KMS-11 (cell line): ENCODE results near the gene FOXO1.

ENCODE experiments used
- H2AFZ ChIP-seq: fragments of 200-600 bp; sonication (generic); 2 replicates; pipeline ENCODE4 v1.6.1; 2016; ENCODE audit warnings: antibody characterized with exemption, mixed run types, low read depth
- H3K27ac ChIP-seq: fragments of 200-600 bp; sonication (generic); 2 replicates; pipeline ENCODE4 v1.6.1; 2016; ENCODE audit warnings: mild to moderate bottlenecking, mixed run types
- H3K27me3 ChIP-seq: fragments of 200-600 bp; sonication (generic); 2 replicates; pipeline ENCODE4 v1.6.1; 2017; ENCODE audit warnings: mild to moderate bottlenecking, low read depth, mixed run types, moderate library complexity; ENCODE audit not compliant: insufficient read depth
- H3K36me3 ChIP-seq: fragments of 200-600 bp; sonication (generic); 2 replicates; pipeline ENCODE4 v1.6.1; 2017; ENCODE audit warnings: mild to moderate bottlenecking, mixed run types; ENCODE audit not compliant: insufficient read depth
- H3K4me1 ChIP-seq: fragments of 200-600 bp; sonication (generic); 2 replicates; pipeline ENCODE4 v1.6.1; 2016; ENCODE audit warnings: mild to moderate bottlenecking, low read depth, mixed run types; ENCODE audit not compliant: poor library complexity, severe bottlenecking
- H3K4me2 ChIP-seq: fragments of 200-600 bp; sonication (generic); 2 replicates; pipeline ENCODE4 v1.7.0; 2016; ENCODE audit warnings: mild to moderate bottlenecking, mixed run types
- H3K4me3 ChIP-seq: fragments of 200-600 bp; sonication (generic); IDR thresholded peaks from 2 replicates; pipeline ENCODE4 v1.6.1; 2017; ENCODE audit warnings: low read depth, low read length, mixed read lengths; ENCODE audit not compliant: insufficient read depth
- H3K79me2 ChIP-seq: fragments of 200-600 bp; sonication (generic); 2 replicates; pipeline ENCODE4 v1.6.1; 2016; ENCODE audit warnings: low read depth, mixed run types; ENCODE audit not compliant: insufficient read depth
- H3K9ac ChIP-seq: fragments of 200-600 bp; sonication (generic); 2 replicates; pipeline ENCODE4 v1.6.1; 2016; ENCODE audit warnings: mild to moderate bottlenecking, mixed run types
- H4K20me1 ChIP-seq: fragments of 200-600 bp; sonication (generic); 2 replicates; pipeline ENCODE4 v1.6.1; 2016; ENCODE audit warnings: mild to moderate bottlenecking, mixed run types; ENCODE audit not compliant: insufficient read depth
- TF ChIP-seq, protein P1 (sequence below): fragments of 200-600 bp; sonication (generic); conservative IDR thresholded peaks from 2 replicates; pipeline ENCODE4 v1.6.1; 2017; ENCODE audit warnings: low read depth, mild to moderate bottlenecking, antibody characterized with exemption, low read length, moderate library complexity, mixed read lengths

Gene FOXO1

DNA sequence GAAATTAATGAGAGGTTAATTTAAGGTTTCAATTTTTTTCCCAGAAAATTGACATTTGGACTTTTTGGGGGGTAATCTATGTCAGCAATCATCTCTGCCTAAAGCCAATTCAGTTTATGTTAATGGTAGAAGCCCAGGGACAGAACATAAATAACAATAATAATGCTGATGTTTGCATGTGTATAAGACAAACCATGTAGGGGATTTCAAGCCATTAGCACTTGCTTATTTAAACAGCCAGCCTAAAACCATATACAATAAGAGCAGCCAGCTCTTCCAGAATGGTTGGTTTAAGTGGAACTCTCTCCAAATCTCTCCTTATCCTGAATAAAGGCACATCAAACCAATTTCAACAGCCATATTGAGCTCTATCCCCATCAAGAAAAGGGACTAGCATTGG lies 7.0 kb upstream of the FOXO1 start:
- H3K4me3 ChIP-seq, result no peak overlapping the region
- TF ChIP-seq, protein P1, sequence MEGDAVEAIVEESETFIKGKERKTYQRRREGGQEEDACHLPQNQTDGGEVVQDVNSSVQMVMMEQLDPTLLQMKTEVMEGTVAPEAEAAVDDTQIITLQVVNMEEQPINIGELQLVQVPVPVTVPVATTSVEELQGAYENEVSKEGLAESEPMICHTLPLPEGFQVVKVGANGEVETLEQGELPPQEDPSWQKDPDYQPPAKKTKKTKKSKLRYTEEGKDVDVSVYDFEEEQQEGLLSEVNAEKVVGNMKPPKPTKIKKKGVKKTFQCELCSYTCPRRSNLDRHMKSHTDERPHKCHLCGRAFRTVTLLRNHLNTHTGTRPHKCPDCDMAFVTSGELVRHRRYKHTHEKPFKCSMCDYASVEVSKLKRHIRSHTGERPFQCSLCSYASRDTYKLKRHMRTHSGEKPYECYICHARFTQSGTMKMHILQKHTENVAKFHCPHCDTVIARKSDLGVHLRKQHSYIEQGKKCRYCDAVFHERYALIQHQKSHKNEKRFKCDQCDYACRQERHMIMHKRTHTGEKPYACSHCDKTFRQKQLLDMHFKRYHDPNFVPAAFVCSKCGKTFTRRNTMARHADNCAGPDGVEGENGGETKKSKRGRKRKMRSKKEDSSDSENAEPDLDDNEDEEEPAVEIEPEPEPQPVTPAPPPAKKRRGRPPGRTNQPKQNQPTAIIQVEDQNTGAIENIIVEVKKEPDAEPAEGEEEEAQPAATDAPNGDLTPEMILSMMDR, result no peak
- no peak overlapping the region for H3K9ac ChIP-seq
- no peak overlapping the region for H3K27ac ChIP-seq
- H4K20me1 ChIP-seq, result no peaks in the 10 kb centered on the region
- H3K4me1 ChIP-seq, result peaks cover 16% of the 10 kb centered on the region
- H2AFZ ChIP-seq, result no peak overlapping the region
- H3K36me3 ChIP-seq, result no peaks in the 10 kb centered on the region
- H3K27me3 ChIP-seq, result no peaks in the 10 kb centered on the region
- no peaks in the 10 kb centered on the region for H3K79me2 ChIP-seq
- H3K4me2 ChIP-seq, result no peak overlapping the region

DNA sequence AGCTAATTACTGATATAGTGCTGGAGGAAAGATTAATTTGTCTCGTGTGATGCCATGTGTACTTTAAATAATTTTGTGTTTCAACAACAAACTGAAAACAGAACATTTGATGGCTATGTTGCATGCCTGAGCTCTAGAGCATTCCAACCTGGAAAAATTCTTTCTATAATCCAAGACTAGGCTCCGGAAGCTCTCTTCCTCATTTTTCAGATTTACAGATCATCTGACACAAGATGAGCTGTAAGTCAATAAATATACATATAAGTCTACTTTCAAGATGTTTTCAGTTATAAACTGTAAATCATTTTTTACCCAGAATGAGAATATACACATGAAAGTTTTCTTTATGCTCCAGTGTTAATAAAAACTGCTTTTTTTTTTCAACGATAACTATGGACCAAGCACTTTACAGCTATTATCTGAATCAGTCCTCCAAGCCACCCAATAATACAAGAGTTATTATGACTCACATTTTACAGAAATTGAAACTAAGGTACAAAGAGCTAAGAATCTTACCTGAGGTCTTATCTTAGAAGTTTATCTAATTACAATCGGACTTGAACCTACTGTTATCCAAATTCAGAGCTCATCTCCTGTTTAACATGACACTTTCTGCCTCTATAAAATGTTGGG lies 6.4 kb upstream of the FOXO1 start:
- TF ChIP-seq, protein P1, result no peak
- Histone ChIP-seq H3K27ac (no peak overlapping the region), H3K4me2 (peak overlapping the region; percentile 20; the same call in 1 of the 2 replicates), H4K20me1 (no peaks in the 10 kb centered on the region), H3K79me2 (no peaks in the 10 kb centered on the region), H3K4me1 (peaks cover 19% of the 10 kb centered on the region), H3K27me3 (no peaks in the 10 kb centered on the region), H2AFZ (no peak overlapping the region), H3K9ac (no peak overlapping the region), H3K4me3 (no peak overlapping the region), H3K36me3 (no peaks in the 10 kb centered on the region)

DNA sequence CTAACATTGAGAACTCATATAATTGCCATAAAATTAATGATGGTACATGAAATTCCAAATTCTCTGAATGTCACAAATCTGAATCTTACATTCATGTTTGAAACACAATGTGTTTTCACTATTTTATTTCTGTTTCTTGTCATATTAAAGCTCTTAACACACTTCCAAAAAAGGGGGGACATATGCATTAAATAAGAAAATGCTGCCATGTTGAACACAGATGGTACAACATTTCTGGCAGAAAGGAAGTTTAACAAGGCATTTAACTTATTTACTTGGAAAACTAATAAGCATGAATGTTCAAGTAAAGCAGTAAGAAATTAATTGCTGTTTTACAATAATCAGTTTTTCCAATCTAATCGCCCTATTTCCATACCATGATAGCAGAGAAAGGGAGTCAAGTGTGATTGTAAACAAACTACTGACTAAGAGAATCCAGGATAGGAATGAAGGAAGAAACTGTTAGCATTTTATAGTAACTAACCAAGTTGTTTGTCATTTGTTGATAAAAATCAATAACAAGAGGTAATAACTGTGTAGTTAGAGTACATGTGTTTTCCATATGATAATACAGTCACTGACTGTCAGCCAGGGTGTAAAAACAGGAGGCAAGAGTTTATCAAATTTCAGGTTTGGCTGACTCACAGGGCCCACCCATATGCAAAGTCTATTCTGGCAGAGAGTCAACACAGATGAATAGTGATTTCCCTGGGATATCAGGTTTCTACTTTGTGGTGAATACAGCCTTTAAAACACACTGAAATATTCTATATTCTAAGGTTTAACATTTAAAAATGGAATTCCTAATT lies 5.7 kb upstream of the FOXO1 start:
- no peaks in the 10 kb centered on the region for H3K36me3 ChIP-seq
- no peaks in the 10 kb centered on the region for H4K20me1 ChIP-seq
- H3K4me3 ChIP-seq, result no peak overlapping the region
- H3K27ac ChIP-seq, result no peak overlapping the region
- H3K4me1 ChIP-seq, result peaks cover 26% of the 10 kb centered on the region
- H3K9ac ChIP-seq, result no peak overlapping the region
- H3K4me2 ChIP-seq, result peak overlapping the region; percentile 20; the same call in 1 of the 2 replicates
- no peak overlapping the region for H2AFZ ChIP-seq
- H3K79me2 ChIP-seq, result no peaks in the 10 kb centered on the region
- TF ChIP-seq, protein P1, result no peak
- H3K27me3 ChIP-seq, result no peaks in the 10 kb centered on the region

DNA sequence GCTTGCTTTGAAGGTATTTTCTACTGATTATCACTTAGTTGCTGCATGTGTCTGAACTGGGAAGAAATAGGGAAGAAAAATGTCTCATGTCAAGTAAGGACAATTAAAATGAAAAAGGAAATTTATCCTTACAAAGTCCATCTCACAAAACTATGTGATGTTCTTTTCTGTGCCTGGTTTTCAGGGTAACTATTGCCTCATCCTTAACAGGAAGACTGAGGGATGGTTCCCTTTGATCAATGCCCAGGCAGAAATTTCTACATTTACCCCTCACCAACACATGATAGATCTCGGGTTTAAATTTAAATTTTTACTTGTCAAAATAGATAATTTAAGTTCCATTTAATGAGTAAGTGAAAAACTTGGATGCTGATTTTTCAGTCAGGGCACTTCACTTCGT lies 3.9 kb upstream of the FOXO1 start:
- Histone ChIP-seq H3K4me1 (peaks cover 26% of the 10 kb centered on the region), H3K79me2 (peaks cover 5% of the 10 kb centered on the region; the same call in 1 of the 2 replicates), H3K9ac (no peak overlapping the region), H3K4me3 (no peak overlapping the region), H3K27ac (no peak overlapping the region), H2AFZ (no peak overlapping the region), H3K36me3 (no peaks in the 10 kb centered on the region), H3K27me3 (no peaks in the 10 kb centered on the region), H4K20me1 (no peaks in the 10 kb centered on the region), H3K4me2 (no peak overlapping the region)
- TF ChIP-seq, protein P1, result no peak
